Spleen (tissue), 13 donors: Measurements from ENCODE around the gene AKAP3. TPM values are rescaled to one million over a fixed set of nuclear protein-coding genes. Genes with fewer than 3 reads are reported as not detected.
A peak's percentile ranks its signal among the peaks of the same experiment; 100 is the strongest.

Experiments
- DNase-seq: peaks from one replicate; pipeline ENCODE4 v3.0.0-alpha.2; 2020
- H3K27ac ChIP-seq, 8 donors: fragments of 200-600 bp; sonication (generic) in 7 of 8; 1 replicate in 4 of 8; 2 replicates in 4 of 8; pipeline versions ENCODE4 v1.5.0 to v1.8.0; 2016 to 2021; ENCODE audit warnings: inconsistent platforms in 4 of 8, mild to moderate bottlenecking in 4 of 8, moderate library complexity in 1 of 8
- H3K27me3 ChIP-seq, 7 donors: fragments of 200-600 bp; sonication (generic) in 6 of 7; replicated peaks in 1 of 7; 1 replicate in 4 of 7; 2 replicates in 3 of 7; pipeline versions ENCODE4 v1.5.0 to v1.8.0; 2016 to 2021; ENCODE audit warnings: inconsistent platforms in 3 of 7, mild to moderate bottlenecking in 1 of 7
- H3K36me3 ChIP-seq, 6 donors: fragments of 200-600 bp; sonication (generic) in 5 of 6; 1 replicate in 4 of 6; 2 replicates in 2 of 6; pipeline versions ENCODE4 v1.5.0 to v1.8.0; 2016 to 2021; ENCODE audit warnings: inconsistent platforms in 2 of 6
- H3K4me1 ChIP-seq, 6 donors: fragments of 200-600 bp; sonication (generic) in 5 of 6; 1 replicate in 3 of 6; 2 replicates in 3 of 6; pipeline versions ENCODE4 v1.5.0 to v1.8.0; 2016 to 2021; ENCODE audit warnings: inconsistent platforms in 3 of 6
- H3K4me3 ChIP-seq, 8 donors: fragments of 200-600 bp; sonication (generic) in 7 of 8; 1 replicate in 4 of 8; 2 replicates in 4 of 8; pipeline versions ENCODE4 v1.5.0 to v1.8.0; 2016 to 2021; ENCODE audit warnings: inconsistent platforms in 4 of 8, mild to moderate bottlenecking in 4 of 8, moderate library complexity in 2 of 8
- H3K9me3 ChIP-seq, 8 donors: fragments of 200-600 bp; sonication (generic) in 7 of 8; 1 replicate in 4 of 8; 2 replicates in 4 of 8; pipeline versions ENCODE4 v1.5.0 to v1.8.0; 2016 to 2021; ENCODE audit warnings: inconsistent platforms in 4 of 8
- POLR2A ChIP-seq, 3 donors: fragments of 450-650 bp; IDR thresholded peaks; one replicate each; pipeline ENCODE4 v1.5.1; 2017; ENCODE audit warnings: antibody characterized with exemption in 3 of 3, mild to moderate bottlenecking in 1 of 3
- POLR2AphosphoS5 ChIP-seq, 3 donors: sonication (generic); formaldehyde crosslinking; IDR thresholded peaks; one replicate each; pipeline ENCODE4 v1.5.1; 2017; ENCODE audit warnings: antibody characterized with exemption in 3 of 3
- WGBS, 5 donors: extraction: QIAGEN DNeasy Blood & Tissue Kit in 3 of 5; methylation state at CpG; one replicate each; pipeline versions ENCODE4 v1.1.5 to v1.1.7; 2013 to 2018; 5-methylcytosine and 5-hydroxymethylcytosine counted together
- intact Hi-C: fragments of 100-400 bp; cut with DNase I; formaldehyde crosslinking; loops from one replicate; pipeline ENCODE4 v1.15.0; 2023; ENCODE audit warnings: low total_unique reads
- long read RNA-seq, 2 donors: transcript quantifications; one replicate each; lab custom pipeline, GENCODE V29; 2026
- polyA plus RNA-seq, 3 donors: library from polyadenylated mRNA; stranded (reverse); fragments of 200-250 nt; gene quantifications; one replicate each; pipeline ENCODE4 v1.2.1, GENCODE V29; 2013
- total RNA-seq, 7 donors: library from RNA; depleted of rRNA in 3 of 7; stranded (reverse); fragments of >200 nt in 3 of 7; fragmentation: NEBNext Ultra II Directional in 4 of 7; extraction: Animal tissue kit (Norgen Biotek cat#: 25700) in 4 of 7; gene quantifications; one replicate each; pipeline versions ENCODE4 v1.1.0 to v1.2.1, GENCODE V29; 2016 to 2021
- TF ChIP-seq, protein P1 (sequence below), 11 experiments: fragments of 200-600 bp in 7 of 11; fragments of 450-650 bp in 4 of 11; sonication (generic) in 4 of 11; IDR thresholded peaks in 8 of 11; conservative IDR thresholded peaks in 3 of 11; 1 replicate in 7 of 11; 2 replicates in 4 of 11; pipeline versions ENCODE4 v1.4.0 to v1.8.0; 2016 to 2021; ENCODE audit warnings: antibody characterized with exemption in 11 of 11, inconsistent platforms in 4 of 11, mild to moderate bottlenecking in 1 of 11
- donor health status: healthy with polysubstance abuse.
- donor health status: DM: no; HTN: no; CAD: no; lungs with moderate emphysema.
- donor health status: DM: no; HTN: no; CAD: no.
- donor health status: Bipolar disorder and iron deficiency.
- donor health status: healthy.
- donor health status: DM: no; HTN: no; CAD: no.
- donor health status: DM: yes; HTN: yes; CAD: no.

AKAP3 gene
- total RNA-seq: 1 to 10 TPM in 5 of 7 donors, under 1 TPM in 2; 0.39 to 2.4 (median 1.6) TPM
- polyA plus RNA-seq: 1 to 10 TPM in 1 of 3 donors, under 1 TPM in 2; 0.59 to 1.6 (median 0.76) TPM
- long read RNA-seq, donor 1: 0 reads
- long read RNA-seq, donor 2: 0 reads

DNA sequence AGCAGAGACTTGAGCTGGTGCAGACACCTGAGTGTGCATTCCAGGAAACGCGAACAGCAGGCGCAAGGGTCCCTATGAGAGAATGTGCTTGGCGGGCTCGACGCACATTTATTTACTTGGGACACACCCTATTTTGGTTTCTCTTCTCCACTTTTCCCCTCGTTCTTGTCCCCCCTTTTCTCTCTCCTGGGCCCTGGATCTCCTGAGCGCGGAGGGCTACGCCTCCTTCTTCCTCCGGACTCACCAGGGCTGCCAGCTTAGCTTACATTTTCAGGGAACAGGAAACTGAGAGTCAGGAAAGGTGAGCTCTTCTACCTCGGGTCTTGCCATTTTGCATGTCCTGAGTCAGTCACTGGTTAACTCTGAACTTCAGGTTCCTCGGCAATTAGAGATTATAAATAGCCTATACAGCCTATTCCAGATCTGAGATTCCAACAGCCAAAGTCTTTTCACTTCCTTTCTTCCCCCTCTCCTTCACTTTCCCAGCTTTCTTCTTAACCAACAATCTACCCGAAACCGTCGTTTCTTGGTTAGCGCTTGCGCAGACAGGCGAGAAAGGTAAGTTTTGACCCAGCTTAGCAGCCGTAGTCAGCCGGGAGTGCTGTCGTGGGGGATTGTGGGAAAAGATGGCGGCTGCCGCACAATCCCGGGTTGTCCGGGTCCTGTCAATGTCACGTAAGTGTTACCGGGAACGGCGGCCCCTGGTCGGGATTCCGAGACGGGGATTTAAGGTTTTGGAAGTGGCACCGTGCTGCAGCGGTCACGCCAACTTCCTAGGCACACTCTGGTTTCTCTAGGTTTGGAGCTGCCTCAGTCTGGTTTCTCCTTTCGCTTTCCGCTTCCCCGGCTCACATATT lies at the start of gene AKAP3, which contains the start of gene NDUFA9:
Gene AKAP3, minus strand, starts transcription at position 551 of the 857 bp plus-strand sequence. CDS start 10,855 bp downstream, outside the sequence.
Gene NDUFA9, plus strand, starts transcription at position 614 of the 857 bp plus-strand sequence. Its CDS starts 13 bp downstream, at position 627.
- TF ChIP-seq POLR2A (IDR thresholded peaks at IDR 0.05) (no peak), POLR2AphosphoS5 (IDR thresholded peaks at IDR 0.05) (peak; percentile 79 to 88 (median 86))
- 0 to 1% (median 0%) methylated on average over 36 to 39 of the region's 39 CpGs for WGBS, 5 donors

DNA sequence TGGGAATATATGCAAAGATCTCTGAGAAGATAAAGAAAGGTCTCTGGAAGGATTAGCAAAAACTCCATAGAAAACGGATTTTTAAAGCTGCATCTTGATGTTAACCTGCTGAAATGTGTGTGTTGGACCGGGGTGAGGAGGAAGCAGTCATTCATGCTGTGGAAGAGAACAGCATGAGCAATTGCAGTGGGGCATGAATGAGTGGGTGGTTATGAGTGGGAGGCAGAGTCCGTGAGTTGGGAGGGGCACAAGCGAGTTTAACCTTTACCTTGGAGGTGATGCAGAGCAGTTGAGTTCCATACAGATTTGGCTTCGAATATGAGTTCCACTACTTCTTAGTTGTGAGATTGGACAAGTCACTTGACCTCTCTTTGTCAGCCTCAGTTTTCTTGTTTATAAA lies 41.9 kb upstream of the AKAP3 start:
- Histone ChIP-seq H3K4me1 (no peaks in the 10 kb centered on the region), H3K4me3 (no peak overlapping the region), H3K27me3 (no peaks in the 10 kb centered on the region), H3K27ac (no peak overlapping the region), H3K9me3 (no peaks in the 10 kb centered on the region), H3K36me3 (peaks cover 3 to 90% (median 35%) of the 10 kb centered on the region in 6 donors)
- intact Hi-C loops: no loop called here
- TF ChIP-seq POLR2AphosphoS5 (IDR thresholded peaks at IDR 0.05) (no peak), POLR2A (IDR thresholded peaks at IDR 0.05) (no peak)
- TF ChIP-seq, protein P1, sequence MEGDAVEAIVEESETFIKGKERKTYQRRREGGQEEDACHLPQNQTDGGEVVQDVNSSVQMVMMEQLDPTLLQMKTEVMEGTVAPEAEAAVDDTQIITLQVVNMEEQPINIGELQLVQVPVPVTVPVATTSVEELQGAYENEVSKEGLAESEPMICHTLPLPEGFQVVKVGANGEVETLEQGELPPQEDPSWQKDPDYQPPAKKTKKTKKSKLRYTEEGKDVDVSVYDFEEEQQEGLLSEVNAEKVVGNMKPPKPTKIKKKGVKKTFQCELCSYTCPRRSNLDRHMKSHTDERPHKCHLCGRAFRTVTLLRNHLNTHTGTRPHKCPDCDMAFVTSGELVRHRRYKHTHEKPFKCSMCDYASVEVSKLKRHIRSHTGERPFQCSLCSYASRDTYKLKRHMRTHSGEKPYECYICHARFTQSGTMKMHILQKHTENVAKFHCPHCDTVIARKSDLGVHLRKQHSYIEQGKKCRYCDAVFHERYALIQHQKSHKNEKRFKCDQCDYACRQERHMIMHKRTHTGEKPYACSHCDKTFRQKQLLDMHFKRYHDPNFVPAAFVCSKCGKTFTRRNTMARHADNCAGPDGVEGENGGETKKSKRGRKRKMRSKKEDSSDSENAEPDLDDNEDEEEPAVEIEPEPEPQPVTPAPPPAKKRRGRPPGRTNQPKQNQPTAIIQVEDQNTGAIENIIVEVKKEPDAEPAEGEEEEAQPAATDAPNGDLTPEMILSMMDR (IDR thresholded peaks at IDR 0.05 in 8 of 11, conservative IDR thresholded peaks at IDR 0.05 in 3 of 11): no peak
- DNase-seq: no peak
- WGBS, 5 donors: 94 to 98% (median 96%) methylated on average over 5 of the region's 5 CpGs

More for the DNA sequence above, at the start of gene AKAP3, which contains the start of gene NDUFA9:
- peak; percentile 94 for DNase-seq
- H3K4me1 ChIP-seq: peaks cover 20 to 62% (median 42%) of the 10 kb centered on the region in 6 donors
- H3K9me3 ChIP-seq: no peaks in the 10 kb centered on the region
- H3K27ac ChIP-seq: peak within 1 kb of the TSS; percentile 86 to 91 (median 88)
- peaks cover 0 to 12% (median 0%) of the 10 kb centered on the region in 6 donors for H3K36me3 ChIP-seq
- intact Hi-C loops: no loop called here
- H3K27me3 ChIP-seq: no peaks in the 10 kb centered on the region
- H3K4me3 ChIP-seq: peak within 1 kb of the TSS; percentile 62 to 96 (median 78)

DNA sequence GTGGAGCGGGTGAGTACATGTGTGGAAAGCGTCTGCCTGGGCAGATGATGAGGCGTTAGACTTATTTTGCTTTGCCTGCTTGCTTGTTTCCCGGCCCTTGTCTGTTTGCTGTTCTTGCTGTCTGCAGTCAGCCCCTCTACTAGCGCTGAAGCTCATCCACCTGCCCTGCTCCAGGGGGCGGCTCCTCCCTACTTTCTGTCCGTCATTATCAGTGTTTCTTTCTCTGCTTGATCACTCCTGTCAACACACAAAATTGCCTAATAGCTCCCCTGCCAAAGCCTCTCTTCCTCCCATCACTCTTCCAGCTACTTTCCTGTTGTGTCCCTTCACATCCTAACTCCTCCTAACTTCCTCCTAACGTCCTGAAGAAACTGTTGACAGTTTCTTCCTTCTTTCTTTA lies 36.5 kb upstream of the AKAP3 start:
- no peak for DNase-seq
- TF ChIP-seq POLR2A (IDR thresholded peaks at IDR 0.05): no peak
- TF ChIP-seq, protein P1 (IDR thresholded peaks at IDR 0.05 in 8 of 11, conservative IDR thresholded peaks at IDR 0.05 in 3 of 11): no peak
- TF ChIP-seq POLR2AphosphoS5 (IDR thresholded peaks at IDR 0.05): no peak
- Histone ChIP-seq H3K4me3 (no peak overlapping the region), H3K27ac (no peak overlapping the region), H3K27me3 (no peaks in the 10 kb centered on the region), H3K36me3 (peaks cover 3 to 93% (median 72%) of the 10 kb centered on the region in 6 donors), H3K4me1 (no peaks in the 10 kb centered on the region), H3K9me3 (no peaks in the 10 kb centered on the region)
- intact Hi-C loops: no loop called here
- WGBS, 5 donors: 85 to 93% (median 91%) methylated on average over 8 of the region's 8 CpGs

DNA sequence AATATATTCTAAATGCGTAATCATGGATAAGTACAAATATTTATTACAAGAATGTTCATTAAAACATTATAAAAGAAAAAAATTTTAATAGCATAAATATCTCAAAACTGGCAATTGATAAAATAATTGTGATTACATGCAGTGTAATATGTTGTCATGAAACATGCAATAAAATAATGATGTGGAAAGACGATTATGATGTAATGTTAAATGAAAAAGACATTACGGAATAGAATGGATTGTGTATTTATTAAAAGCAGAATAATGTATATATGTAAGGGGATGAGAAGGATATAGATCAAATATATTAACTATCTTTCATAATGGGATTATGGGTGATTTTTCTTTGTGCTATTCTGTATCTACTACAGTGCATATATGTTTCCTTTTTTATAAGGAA lies 32.9 kb upstream of the AKAP3 start:
- no peaks in the 10 kb centered on the region for H3K9me3 ChIP-seq
- TF ChIP-seq POLR2AphosphoS5 (IDR thresholded peaks at IDR 0.05) (no peak), POLR2A (IDR thresholded peaks at IDR 0.05) (no peak)
- TF ChIP-seq, protein P1 (IDR thresholded peaks at IDR 0.05 in 8 of 11, conservative IDR thresholded peaks at IDR 0.05 in 3 of 11): no peak
- 65 to 97% (median 84%) methylated on average over 3 of the region's 3 CpGs for WGBS, 5 donors
- no peak overlapping the region for H3K27ac ChIP-seq
- no peaks in the 10 kb centered on the region for H3K4me1 ChIP-seq
- no peak for DNase-seq
- intact Hi-C loops: no loop called here
- H3K27me3 ChIP-seq: no peaks in the 10 kb centered on the region
- peaks cover under 1 to 70% (median 52%) of the 10 kb centered on the region in 6 donors for H3K36me3 ChIP-seq
- H3K4me3 ChIP-seq: no peak overlapping the region
